ENCODE measurements around the gene PPP1R14C.
"Not testable (repeated sequence)": the region's sequence is repeated elsewhere in the genome, so short reads cannot be mapped to it uniquely, and the experiment has no call there.

PPP1R14C gene

DNA sequence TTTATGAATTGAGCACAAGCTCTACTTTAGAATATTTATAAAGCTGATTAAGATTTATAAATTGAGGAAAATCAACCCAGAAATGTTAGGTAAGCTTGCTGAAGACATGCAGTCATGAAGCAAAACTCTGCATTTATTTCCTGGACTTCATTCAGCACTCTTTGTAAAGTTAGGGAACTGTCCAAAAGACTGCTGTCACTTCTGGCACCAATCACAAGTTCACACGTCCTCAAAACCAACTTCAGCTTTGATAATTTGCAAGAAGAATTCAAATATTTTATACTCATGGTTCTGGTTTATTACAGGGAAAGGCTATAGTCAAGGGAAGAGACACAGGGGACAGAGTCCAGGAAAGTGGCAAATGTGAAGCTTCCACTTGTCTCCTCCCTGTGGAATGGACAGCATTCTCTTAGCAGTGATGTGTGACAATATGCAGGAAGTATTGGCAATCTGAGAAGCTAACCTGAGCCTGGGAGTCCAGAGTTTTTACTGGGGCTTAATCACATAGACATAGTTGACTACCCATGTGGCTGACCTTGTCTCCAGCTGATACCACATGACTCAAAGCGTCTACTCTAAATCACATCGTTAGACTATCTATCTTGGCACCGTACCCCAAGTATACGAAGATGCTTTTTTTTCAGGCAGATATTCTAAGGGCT, 85.4 kb downstream of the PPP1R14C start:
- DNase-seq: no peak

DNA sequence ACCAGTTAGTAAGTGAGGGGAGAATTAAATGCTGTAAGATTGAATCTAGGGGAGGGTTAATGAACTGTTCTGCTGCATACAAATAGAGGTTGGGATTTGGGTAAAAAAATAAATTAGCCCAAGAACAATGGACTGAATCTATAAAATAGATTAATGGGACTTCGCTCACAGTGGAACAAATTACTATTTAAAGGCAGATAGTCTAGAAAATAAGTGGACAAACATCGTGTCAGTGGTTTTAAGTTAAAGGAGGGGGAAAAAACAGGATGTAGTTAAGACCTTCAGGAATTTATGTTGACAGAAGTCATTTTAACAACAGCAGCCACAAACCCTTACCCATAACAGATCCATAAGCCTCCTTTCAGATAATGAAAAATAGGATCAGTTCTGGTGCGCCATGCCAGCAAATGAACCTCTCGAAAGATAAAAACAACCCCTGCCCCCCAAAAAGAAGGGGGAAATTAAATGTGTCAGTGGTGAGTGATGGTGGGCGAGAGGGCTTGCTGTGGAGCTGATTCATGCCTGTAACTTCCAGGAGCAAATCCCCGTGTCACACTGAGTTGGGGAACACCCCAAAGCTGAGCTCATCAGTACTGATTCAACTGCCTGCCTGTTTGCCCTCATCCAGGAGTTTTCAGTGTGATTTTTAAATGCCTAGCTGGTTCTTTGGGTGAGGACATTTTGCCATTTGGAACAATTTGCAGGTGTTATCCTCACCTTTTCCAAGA, 86.8 kb downstream of the PPP1R14C start:
- no peak for DNase-seq

DNA sequence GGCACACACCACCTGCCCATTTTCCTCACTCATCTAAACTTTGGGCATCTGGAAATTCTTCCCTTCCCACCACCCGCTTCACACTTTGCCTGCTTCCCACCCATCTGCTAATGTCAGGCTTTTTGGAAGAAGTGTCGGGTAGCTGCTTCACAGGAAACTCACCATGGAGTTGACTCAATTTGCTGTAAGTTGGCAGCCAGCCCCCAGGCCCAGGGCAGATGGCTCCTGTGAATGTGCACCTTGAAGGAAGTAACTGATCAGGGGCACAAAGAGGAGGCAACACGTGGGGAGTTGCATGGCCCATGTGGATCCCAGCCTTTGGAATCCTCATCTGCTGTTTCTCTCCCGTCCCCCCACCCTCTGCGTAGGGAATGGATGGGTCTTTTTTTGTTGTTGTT, 87.3 kb downstream of the PPP1R14C start:
- DNase-seq: no peak

- DNase-seq: no peak
Observed at GRCh38 chr6:150230832-150231524, 88.1 kb downstream of the PPP1R14C start.

- DNase-seq: no peak
Observed at GRCh38 chr6:150231525-150231850, 88.6 kb downstream of the PPP1R14C start.

- DNase-seq: no peak
Observed at GRCh38 chr6:150233843-150234269, 91.0 kb downstream of the PPP1R14C start.

DNA sequence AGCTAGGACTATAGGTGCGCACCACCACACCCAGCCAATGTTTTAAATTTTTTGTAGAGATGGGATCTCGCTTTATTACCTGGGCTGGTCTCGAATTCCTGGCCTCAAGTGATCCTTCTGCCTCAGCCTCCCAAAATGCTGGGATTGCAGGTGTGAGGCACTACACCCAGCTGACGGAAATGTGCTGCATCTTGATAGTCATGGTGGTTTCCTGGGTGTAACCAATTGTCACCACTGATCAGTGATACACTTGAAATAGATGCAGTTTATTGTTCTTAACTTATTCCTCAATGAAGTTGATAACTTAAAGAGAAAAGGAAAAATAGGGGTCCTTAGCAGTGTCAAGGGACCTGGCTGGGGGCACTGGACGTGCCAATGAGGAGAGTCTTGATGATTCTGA, 92.4 kb downstream of the PPP1R14C start:
- DNase-seq: no peak

- DNase-seq: no peak
Observed at GRCh38 chr6:150236114-150236513, 93.3 kb downstream of the PPP1R14C start.

GRCh38 chr6:150236544-150236943, 93.7 kb downstream of the PPP1R14C start:
- no peak for DNase-seq

GRCh38 chr6:150237626-150238025, 94.8 kb downstream of the PPP1R14C start:
- no peak for DNase-seq

- no peak for DNase-seq
Observed at GRCh38 chr6:150238336-150238741, 95.5 kb downstream of the PPP1R14C start.

DNA sequence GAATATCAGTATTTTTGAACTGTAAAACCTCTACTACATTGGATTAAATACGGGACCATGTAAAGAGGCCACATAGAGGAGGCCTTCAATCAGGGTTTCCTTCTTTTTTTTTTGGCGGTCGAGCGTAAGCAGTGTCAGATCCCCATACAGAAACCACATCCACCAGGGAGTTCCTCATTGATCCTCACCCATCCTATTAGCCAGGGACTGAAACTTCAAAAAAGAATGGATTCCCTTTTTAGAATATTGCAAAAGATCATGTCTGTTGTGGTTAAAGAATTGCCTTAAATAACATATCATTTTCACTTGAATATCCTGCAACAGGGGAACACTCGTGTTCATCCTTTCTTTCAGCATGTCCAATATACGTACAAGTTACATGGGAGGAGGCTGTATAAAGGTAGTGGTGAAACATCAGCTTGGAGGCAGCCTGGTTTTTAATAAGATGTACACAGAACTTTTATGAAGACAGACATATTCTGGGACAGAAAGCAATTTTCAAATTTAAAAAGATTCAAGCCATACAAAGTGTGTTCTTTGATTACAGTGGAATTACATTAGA, 96.1 kb downstream of the PPP1R14C start:
- DNase-seq: no peak

DNA sequence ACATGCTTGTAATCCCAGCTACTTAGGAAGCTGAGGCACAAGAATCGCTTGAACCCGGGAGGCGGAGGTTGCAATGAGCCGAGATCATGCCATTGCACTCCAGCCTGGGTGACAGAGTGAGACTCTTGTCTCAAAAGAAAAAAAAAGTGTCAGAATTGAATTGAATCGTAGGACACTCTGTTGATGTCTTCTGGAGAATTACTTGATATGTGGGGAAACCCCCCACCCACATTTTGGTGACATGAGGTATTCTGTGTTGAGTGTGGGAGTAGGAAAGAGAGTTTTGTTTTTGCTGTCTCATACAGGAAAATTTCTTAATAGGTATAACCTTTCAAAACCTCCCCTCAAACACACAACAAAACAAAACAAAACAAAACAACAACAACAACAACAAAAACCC, 98.9 kb downstream of the PPP1R14C start:
- DNase-seq: not testable (repeated sequence)

- DNase-seq: no peak
Observed at GRCh38 chr6:150243620-150244314, 100.9 kb downstream of the PPP1R14C start.

- DNase-seq: no peak
Observed at GRCh38 chr6:150245148-150245935, 102.5 kb downstream of the PPP1R14C start.

DNA sequence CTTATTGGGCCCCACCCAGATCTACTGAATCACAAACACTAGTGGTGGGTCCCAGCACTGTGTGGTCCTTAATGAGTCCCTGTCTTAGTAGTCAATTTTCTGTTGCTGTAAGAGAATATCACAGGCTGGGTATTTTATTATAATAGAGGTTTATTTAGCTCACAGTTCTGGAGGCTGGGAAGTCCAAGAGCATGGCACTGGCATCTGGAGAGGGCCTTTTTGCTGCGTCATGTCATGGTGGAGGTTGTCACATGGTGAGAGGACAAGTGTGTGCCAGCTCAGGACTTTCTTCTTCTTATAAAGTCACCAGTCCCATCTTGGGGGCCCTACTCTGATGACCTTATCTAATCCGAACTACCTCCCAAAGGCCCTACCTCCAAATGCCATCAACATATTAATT, 105.0 kb downstream of the PPP1R14C start:
- no peak for DNase-seq

DNA sequence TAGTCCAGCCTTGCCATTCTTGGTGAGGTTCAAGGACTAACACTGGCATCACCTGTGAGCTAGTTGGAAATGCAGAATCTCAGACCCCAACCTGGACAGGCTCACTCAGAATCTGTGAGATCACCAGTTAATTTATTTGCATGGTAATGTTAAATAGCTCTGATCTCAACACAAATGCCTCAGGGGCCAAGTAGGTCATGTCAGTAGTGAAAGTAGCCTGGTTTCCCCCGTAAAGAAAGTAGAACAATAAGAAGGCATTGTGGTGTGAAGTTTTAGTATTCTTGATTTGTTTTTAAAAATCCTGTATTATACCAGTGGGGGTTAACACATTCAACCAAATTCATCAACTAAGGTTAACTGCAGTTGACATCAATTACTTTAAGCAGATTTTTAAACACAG, 105.5 kb downstream of the PPP1R14C start:
- no peak for DNase-seq

DNA sequence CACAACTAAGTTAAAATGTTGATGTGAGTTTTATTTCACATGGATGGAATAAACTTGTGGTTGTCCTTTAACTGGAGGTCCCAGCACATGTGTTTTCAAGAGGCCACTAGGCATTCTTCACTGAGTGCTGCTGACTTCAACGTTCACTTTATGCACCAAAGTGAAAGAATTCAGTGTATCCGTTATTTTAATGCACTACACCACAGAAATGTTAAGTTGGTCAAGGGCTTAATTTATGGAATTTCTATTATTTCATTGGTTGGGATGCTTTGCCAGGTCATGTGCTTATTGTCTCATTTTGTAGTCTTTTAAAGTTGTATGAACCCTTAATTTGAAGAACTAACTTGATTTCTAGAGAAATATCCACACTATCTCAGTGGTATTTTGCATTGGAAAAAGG, 106.4 kb downstream of the PPP1R14C start:
- DNase-seq: no peak

DNA sequence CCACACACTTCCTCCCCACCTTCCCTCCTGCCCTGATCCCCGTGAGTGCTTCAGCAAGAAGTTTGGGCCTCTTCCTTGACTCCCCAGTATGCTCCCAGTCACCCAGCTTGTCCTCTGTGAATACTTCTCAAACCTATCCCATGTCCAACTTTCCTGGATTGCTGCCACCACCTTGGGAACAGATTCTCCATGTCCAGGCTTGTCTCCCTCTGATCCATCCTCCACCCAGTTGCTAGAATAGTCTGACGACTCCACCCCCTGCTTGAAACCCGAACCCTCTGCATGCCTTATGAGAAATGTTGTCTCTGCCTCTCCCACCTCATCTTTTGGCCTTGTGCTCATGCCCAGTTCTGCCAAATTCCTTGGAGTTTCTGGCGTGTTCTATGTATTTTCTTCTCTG, 108.0 kb downstream of the PPP1R14C start:
- peak; percentile 16 for DNase-seq

DNA sequence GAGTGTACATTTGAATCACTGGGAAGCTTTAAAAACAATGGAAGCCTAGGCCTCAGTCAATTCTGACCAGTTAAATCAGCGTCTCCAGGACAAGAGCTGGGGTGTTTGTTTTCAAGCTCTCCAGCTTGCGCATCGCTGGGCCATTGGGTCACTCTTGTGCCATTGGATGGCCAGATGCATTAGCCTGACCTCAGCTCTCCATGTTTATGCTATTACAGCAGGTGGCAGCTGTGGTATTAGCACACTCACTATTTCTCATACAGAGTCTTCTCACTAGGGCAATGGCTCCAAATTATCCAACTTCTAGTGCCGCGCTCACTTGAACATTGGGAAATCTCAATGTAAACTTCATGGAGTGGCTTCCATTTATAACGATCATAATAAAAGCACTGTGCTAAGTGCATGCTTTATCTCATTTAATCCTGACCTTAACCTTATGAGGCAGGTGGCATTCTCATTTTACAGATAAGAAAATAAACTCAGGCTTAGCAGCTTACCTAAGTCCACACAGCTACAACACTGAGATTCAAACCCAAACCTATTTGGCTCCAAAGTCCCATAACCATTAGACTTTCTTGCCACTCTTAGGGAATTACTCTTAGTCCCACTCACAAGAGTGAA, 108.8 kb downstream of the PPP1R14C start:
- DNase-seq: no peak

GRCh38 chr6:150252714-150253444, 110.0 kb downstream of the PPP1R14C start:
- no peak for DNase-seq
